ENCODE data around the gene CPT1B.
"Not testable (repeated sequence)": the region's sequence is repeated elsewhere in the genome, so short reads cannot be mapped to it uniquely, and the experiment has no call there.

CPT1B gene

GRCh38 chr22:50526108-50526833 lies 52.0 kb downstream of the CPT1B start:
- no peaks in the 10 kb centered on the region for H3K9me3 Mint-ChIP-seq

GRCh38 chr22:50525858-50526107 lies 52.4 kb downstream of the CPT1B start:
- Mint-ChIP-seq H3K9me3 (no peaks in the 10 kb centered on the region), H3K4me1 (peaks cover 40% of the 10 kb centered on the region), H3K27me3 (no peaks in the 10 kb centered on the region), H3K27ac (peak overlapping the region; percentile 100), H3K36me3 (peaks cover 34% of the 10 kb centered on the region), H3K4me3 (peak overlapping the region; percentile 97)
- no peak for ATAC-seq

More at GRCh38 chr22:50526108-50526833, 52.0 kb downstream of the CPT1B start:
- H3K4me1 Mint-ChIP-seq: peaks cover 40% of the 10 kb centered on the region
- ATAC-seq: peak; percentile 56
- H3K27me3 Mint-ChIP-seq: no peaks in the 10 kb centered on the region
- H3K27ac Mint-ChIP-seq: peak overlapping the region; percentile 100
- H3K4me3 Mint-ChIP-seq: peak overlapping the region; percentile 97
- H3K36me3 Mint-ChIP-seq: peaks cover 29% of the 10 kb centered on the region

- no peaks in the 10 kb centered on the region for H3K9me3 Mint-ChIP-seq
- ATAC-seq: peak; percentile 74
- H3K27me3 Mint-ChIP-seq: no peaks in the 10 kb centered on the region
- peak within 1 kb of the TSS; percentile 100 for H3K27ac Mint-ChIP-seq
- H3K4me3 Mint-ChIP-seq: peak within 1 kb of the TSS; percentile 97
- H3K36me3 Mint-ChIP-seq: peaks cover 39% of the 10 kb centered on the region
- H3K4me1 Mint-ChIP-seq: peaks cover 40% of the 10 kb centered on the region
These were observed 52.9 kb downstream of the CPT1B start, which contains the start of gene SCO2 for GRCh38 chr22:50525104-50525857. SCO2 (minus strand) TSS chr22:50525598; CDS start chr22:50524411, 1,187 bp downstream.

- peaks cover 45% of the 10 kb centered on the region for H3K36me3 Mint-ChIP-seq
- peak overlapping the region; percentile 97 for H3K4me3 Mint-ChIP-seq
- no peaks in the 10 kb centered on the region for H3K27me3 Mint-ChIP-seq
- no peak for ATAC-seq
- no peaks in the 10 kb centered on the region for H3K9me3 Mint-ChIP-seq
- peak overlapping the region; percentile 100 for H3K27ac Mint-ChIP-seq
- H3K4me1 Mint-ChIP-seq: peaks cover 40% of the 10 kb centered on the region
These were observed 53.5 kb downstream of the CPT1B start for GRCh38 chr22:50524676-50525103.

GRCh38 chr22:50523806-50524675 lies 54.2 kb downstream of the CPT1B start:
- H3K4me1 Mint-ChIP-seq: peaks cover 39% of the 10 kb centered on the region
- no peak for ATAC-seq
- peak overlapping the region; percentile 97 for H3K4me3 Mint-ChIP-seq
- H3K36me3 Mint-ChIP-seq: peaks cover 49% of the 10 kb centered on the region
- no peaks in the 10 kb centered on the region for H3K9me3 Mint-ChIP-seq
- H3K27ac Mint-ChIP-seq: peak overlapping the region; percentile 100
- H3K27me3 Mint-ChIP-seq: no peaks in the 10 kb centered on the region

- Mint-ChIP-seq H3K27me3 (no peaks in the 10 kb centered on the region), H3K4me3 (peak overlapping the region; percentile 24), H3K9me3 (no peaks in the 10 kb centered on the region), H3K27ac (no peak overlapping the region), H3K4me1 (peaks cover 33% of the 10 kb centered on the region), H3K36me3 (peaks cover 44% of the 10 kb centered on the region)
- no peak for ATAC-seq
These were observed 54.8 kb downstream of the CPT1B start for GRCh38 chr22:50523458-50523805.

GRCh38 chr22:50522806-50523438 lies 55.3 kb downstream of the CPT1B start:
- Mint-ChIP-seq H3K9me3 (no peaks in the 10 kb centered on the region), H3K27ac (no peak overlapping the region), H3K4me3 (peak overlapping the region; percentile 24), H3K27me3 (no peaks in the 10 kb centered on the region), H3K4me1 (peaks cover 28% of the 10 kb centered on the region), H3K36me3 (peaks cover 44% of the 10 kb centered on the region)
- no peak for ATAC-seq

- H3K4me3 Mint-ChIP-seq: peak overlapping the region; percentile 44
- no peak for ATAC-seq
These were observed 55.9 kb downstream of the CPT1B start for GRCh38 chr22:50522208-50522805.

GRCh38 chr22:50521710-50522109 lies 56.5 kb downstream of the CPT1B start:
- Mint-ChIP-seq H3K9me3 (no peaks in the 10 kb centered on the region), H3K36me3 (peaks cover 53% of the 10 kb centered on the region), H3K4me3 (no peak overlapping the region), H3K27ac (no peak overlapping the region), H3K27me3 (no peaks in the 10 kb centered on the region), H3K4me1 (peaks cover 16% of the 10 kb centered on the region)
- ATAC-seq: no peak

More at GRCh38 chr22:50522208-50522805, 55.9 kb downstream of the CPT1B start:
- peaks cover 22% of the 10 kb centered on the region for H3K4me1 Mint-ChIP-seq
- no peaks in the 10 kb centered on the region for H3K27me3 Mint-ChIP-seq
- H3K9me3 Mint-ChIP-seq: no peaks in the 10 kb centered on the region
- no peak overlapping the region for H3K27ac Mint-ChIP-seq
- peaks cover 47% of the 10 kb centered on the region for H3K36me3 Mint-ChIP-seq

- peaks cover 56% of the 10 kb centered on the region for H3K36me3 Mint-ChIP-seq
- H3K4me3 Mint-ChIP-seq: no peak overlapping the region
These were observed 57.3 kb downstream of the CPT1B start for GRCh38 chr22:50520826-50521453.

GRCh38 chr22:50520184-50520583 lies 58.0 kb downstream of the CPT1B start:
- Mint-ChIP-seq H3K4me1 (peaks cover 21% of the 10 kb centered on the region), H3K36me3 (peaks cover 56% of the 10 kb centered on the region)
- H3K27ac Mint-ChIP-seq, H3K4me3 Mint-ChIP-seq, H3K27me3 Mint-ChIP-seq, H3K9me3 Mint-ChIP-seq, ATAC-seq: not testable (repeated sequence)

More at GRCh38 chr22:50520826-50521453, 57.3 kb downstream of the CPT1B start:
- peaks cover 17% of the 10 kb centered on the region for H3K4me1 Mint-ChIP-seq
- no peaks in the 10 kb centered on the region for H3K9me3 Mint-ChIP-seq
- no peak overlapping the region for H3K27ac Mint-ChIP-seq
- H3K27me3 Mint-ChIP-seq: no peaks in the 10 kb centered on the region
- no peak for ATAC-seq

GRCh38 chr22:50519151-50519550 lies 59.1 kb downstream of the CPT1B start:
- Mint-ChIP-seq H3K36me3 (peaks cover 54% of the 10 kb centered on the region), H3K4me1 (peaks cover 18% of the 10 kb centered on the region), H3K27ac (no peak overlapping the region), H3K4me3 (no peak overlapping the region), H3K27me3 (no peaks in the 10 kb centered on the region), H3K9me3 (no peaks in the 10 kb centered on the region)
- no peak for ATAC-seq
